Pancreas (tissue), 10 donors: Measurements from ENCODE around the gene EPC1. TPM values are rescaled to one million over a fixed set of nuclear protein-coding genes. Genes with fewer than 3 reads are reported as not detected.

Source experiments
- ATAC-seq, 4 donors: fragments of 200-7000 bp; cut with Tn5 transposase; one replicate each; pipeline versions ENCODE4 v1.8.0 to v1.9.1; 2020; ENCODE audit warnings: mild to moderate bottlenecking in 4 of 4, moderate library complexity in 4 of 4
- DNase-seq, 6 donors: peaks; one replicate each; pipeline ENCODE4 v3.0.0-alpha.2; 2020
- FAIRE-seq: peaks from 2 replicates; lab custom pipeline; 2012; peaks lifted over from hg19 to GRCh38; lab: Jason Lieb, UNC
- H3K27ac ChIP-seq, 4 donors: fragments of 200-600 bp; sonication (generic); 1 replicate in 3 of 4; 2 replicates in 1 of 4; pipeline versions ENCODE4 v1.5.0 to v1.8.0; 2020
- H3K27me3 ChIP-seq, 4 donors: fragments of 200-600 bp; one replicate each; pipeline ENCODE4 v1.8.0; 2021
- H3K36me3 ChIP-seq, 3 donors: fragments of 200-600 bp; sonication (generic) in 1 of 3; one replicate each; pipeline versions ENCODE4 v1.5.0 to v1.8.0; 2020 to 2021
- H3K4me1 ChIP-seq, 3 donors: fragments of 200-600 bp; one replicate each; pipeline ENCODE4 v1.8.0; 2021
- H3K4me3 ChIP-seq, 4 donors: fragments of 200-600 bp; sonication (generic) in 2 of 4; one replicate each; pipeline versions ENCODE4 v1.5.0 to v1.8.0; 2020 to 2021
- H3K9me3 ChIP-seq, 4 donors: fragments of 200-600 bp; one replicate each; pipeline ENCODE4 v1.8.0; 2021
- CTCF ChIP-seq, 4 donors: fragments of 200-600 bp; sonication (generic) in 3 of 4; IDR thresholded peaks; one replicate each; pipeline versions ENCODE4 v1.5.0 to v1.8.0; 2021; ENCODE audit warnings: antibody characterized with exemption in 4 of 4
- WGBS, 2 donors: extraction: QIAGEN DNeasy Blood & Tissue Kit; methylation state at CpG; one replicate each; pipeline ENCODE4 v1.1.7; 2013; 5-methylcytosine and 5-hydroxymethylcytosine counted together
- intact Hi-C, 3 donors: fragments of 100-400 bp; cut with DNase I; formaldehyde crosslinking; loops; one replicate each; pipeline versions ENCODE4 v1.11.1 to v1.14.2; 2022
- polyA plus RNA-seq, 2 donors: library from polyadenylated mRNA; stranded (reverse); fragments of 200-250 nt; gene quantifications; one replicate each; pipeline ENCODE4 v1.2.3, GENCODE V29; 2013
- total RNA-seq, 6 donors: library from RNA; stranded (reverse); fragmentation: NEBNext Ultra II Directional in 4 of 6; extraction: Animal tissue kit (Norgen Biotek cat#: 25700) in 4 of 6; gene quantifications; one replicate each; pipeline versions ENCODE4 v1.2.1 to v1.2.4, GENCODE V29; 2021 to 2023
- donor health status: healthy with polysubstance abuse.
- donor health status: DM: no; HTN: no; CAD: no; lungs with moderate emphysema.
- donor health status: DM: no; HTN: no; CAD: no.
- donor health status: control.
- donor health status: control.
- donor health status: Bipolar disorder and iron deficiency.
- donor health status: DM: yes; HTN: yes; CAD: no.
- donor health status: DM: no; HTN: no; CAD: no.
- donor health status: DM: no; HTN: no; CAD: no.
- donor health status: DM: yes; HTN: yes; CAD: no.

EPC1 gene
- total and polyA plus RNA-seq, 8 donors = 11.3 to 21.8 (median 16.4) TPM

GRCh38 chr10:32341596-32341995, 5.4 kb downstream of the EPC1 start:
- Histone ChIP-seq H3K4me1 (peaks cover 31 to 60% (median 43%) of the 10 kb centered on the region in 3 donors), H3K27ac (no peak overlapping the region), H3K36me3 (no peaks in the 10 kb centered on the region), H3K9me3 (no peaks in the 10 kb centered on the region), H3K27me3 (no peaks in the 10 kb centered on the region), H3K4me3 (no peak overlapping the region)
- DNase-seq (no peak), FAIRE-seq (no peak), ATAC-seq (no peak)
- TF ChIP-seq CTCF (IDR thresholded peaks at IDR 0.05) = no peak
- intact Hi-C loops = no loop called here
- WGBS, 2 donors = 84 to 85% methylated on average over 1 of the region's 1 CpG

- no peak for ATAC-seq
- whole genome bisulfite sequencing, 2 donors = 31 to 34% methylated on average over 4 of the region's 4 CpGs
- Histone ChIP-seq H3K27ac (no peak overlapping the region), H3K36me3 (no peaks in the 10 kb centered on the region), H3K9me3 (no peaks in the 10 kb centered on the region), H3K27me3 (no peaks in the 10 kb centered on the region), H3K4me3 (no peak overlapping the region), H3K4me1 (peaks cover 31 to 60% (median 46%) of the 10 kb centered on the region in 3 donors)
- FAIRE-seq = no peak
- intact Hi-C loops = no loop called here
- no peak for DNase-seq
- TF ChIP-seq CTCF (IDR thresholded peaks at IDR 0.05) = no peak
These were observed 6.3 kb downstream of the EPC1 start for GRCh38 chr10:32340596-32341180.

- no peak for TF ChIP-seq CTCF (IDR thresholded peaks at IDR 0.05)
- 89 to 90% methylated on average over 3 of the region's 3 CpGs for WGBS, 2 donors
- Histone ChIP-seq H3K9me3 (no peaks in the 10 kb centered on the region), H3K27ac (no peak overlapping the region), H3K4me3 (no peak overlapping the region), H3K4me1 (peaks cover 44 to 53% (median 50%) of the 10 kb centered on the region in 3 donors), H3K36me3 (no peaks in the 10 kb centered on the region), H3K27me3 (no peaks in the 10 kb centered on the region)
- FAIRE-seq (no peak), ATAC-seq (no peak), DNase-seq (no peak)
- intact Hi-C loops = no loop called here
These were observed 8.7 kb downstream of the EPC1 start for GRCh38 chr10:32338262-32338661.

GRCh38 chr10:32337350-32337749, 9.6 kb downstream of the EPC1 start:
- Histone ChIP-seq H3K4me3 (no peak overlapping the region), H3K4me1 (peaks cover 46 to 56% (median 55%) of the 10 kb centered on the region in 3 donors), H3K36me3 (no peaks in the 10 kb centered on the region), H3K27me3 (no peaks in the 10 kb centered on the region), H3K9me3 (no peaks in the 10 kb centered on the region), H3K27ac (no peak overlapping the region)
- DNase-seq (no peak), ATAC-seq (no peak), FAIRE-seq (no peak)
- 73 to 79% methylated on average over 1 of the region's 1 CpG for WGBS, 2 donors
- no peak for TF ChIP-seq CTCF (IDR thresholded peaks at IDR 0.05)
- intact Hi-C loops = no loop called here

- ATAC-seq (no peak), FAIRE-seq (no peak), DNase-seq (no peak)
- Histone ChIP-seq H3K4me3 (no peak overlapping the region), H3K27ac (no peak overlapping the region), H3K4me1 (peaks cover 47 to 64% (median 50%) of the 10 kb centered on the region in 3 donors), H3K36me3 (no peaks in the 10 kb centered on the region), H3K9me3 (no peaks in the 10 kb centered on the region), H3K27me3 (no peaks in the 10 kb centered on the region)
- TF ChIP-seq CTCF (IDR thresholded peaks at IDR 0.05) = no peak
- intact Hi-C loops = no loop called here
- WGBS, 2 donors = 69 to 73% methylated on average over 3 of the region's 3 CpGs
These were observed 13.1 kb downstream of the EPC1 start for GRCh38 chr10:32333849-32334248.
